Skin of body (tissue), 3 donors: ENCODE data around the gene PROKR2. TPM values are rescaled to one million over a fixed set of nuclear protein-coding genes. Genes with fewer than 3 reads are reported as not detected.

Experiments used
- DNase-seq: peaks from one replicate; lab custom pipeline; 2025; lab: John Stamatoyannopoulos, UW
- small RNA-seq: library from RNA; depleted of rRNA; stranded (forward); fragments of <200 nt; gene quantifications from one replicate; pipeline ENCODE3, GENCODE V24; 2014; ENCODE audit warnings: low replicate concordance
- total RNA-seq: library from RNA; depleted of rRNA; stranded (reverse); fragments of >200 nt; gene quantifications from one replicate; pipeline ENCODE4 v1.2.3, GENCODE V29; 2014

The PROKR2 gene
- total RNA-seq, 1 donor from 2014 or later, result not detected

GRCh38 chr20:5282561-5282960, 34.2 kb downstream of the PROKR2 start:
- no peak for DNase-seq

- DNase-seq, result no peak
These were observed 37.1 kb downstream of the PROKR2 start for GRCh38 chr20:5279661-5280060.

DNA sequence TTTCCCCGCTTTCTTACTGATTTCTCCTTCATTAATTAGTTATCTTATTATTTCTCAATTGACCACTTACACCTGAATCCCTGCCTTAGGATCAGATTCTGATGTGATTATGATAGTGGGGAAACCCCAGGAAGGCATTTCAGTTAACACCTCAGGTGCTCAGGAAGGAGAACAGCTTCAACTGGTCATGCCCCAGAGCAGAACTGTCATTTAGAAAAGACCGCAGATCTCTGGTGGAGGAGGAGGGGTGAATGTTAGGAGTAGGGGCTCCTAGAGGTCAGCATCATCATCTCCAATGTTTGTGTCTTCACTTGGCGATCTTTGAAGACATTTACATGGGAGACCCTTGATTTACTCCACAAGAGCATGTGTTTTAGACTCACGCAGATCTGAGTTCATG, 44.5 kb downstream of the PROKR2 start:
- no peak for DNase-seq

GRCh38 chr20:5270603-5271002, 46.2 kb downstream of the PROKR2 start:
- DNase-seq, result no peak

GRCh38 chr20:5268449-5268848, 48.3 kb downstream of the PROKR2 start:
- no peak for DNase-seq

GRCh38 chr20:5267092-5267491, 49.7 kb downstream of the PROKR2 start:
- DNase-seq, result no peak

Small RNAs within 50 kb of the gene (small RNA-seq; reads per million reads assigned to genes)
- gene RNA5-8SP7, result not detected

Other genes with a start within 250 kb of the PROKR2 start
- 71.5 TPM for gene TMEM230, start 203.9 kb downstream of the PROKR2 start, total RNA-seq
- 56.2 TPM for gene PCNA, start 197.0 kb downstream of the PROKR2 start, total RNA-seq
- 20.6 TPM for gene CDS2, start 189.9 kb downstream of the PROKR2 start, total RNA-seq